ENCODE data around the gene RFNG. TPM values are rescaled to one million over a fixed set of nuclear protein-coding genes. Genes with fewer than 3 reads are reported as not detected.

The RFNG gene
- total and polyA plus RNA-seq, 2 of the 13 experiments (the other 11 are each of a cell fraction or from before 2014, with no cell fraction given): 61.4 to 64.0 TPM

- TF ChIP-seq SP5 (CRISPR knock-in tag; IDR thresholded peaks at IDR 0.05; ENCODE audit: borderline replicate concordance, low read depth): peak; percentile 37; the same call in 1 of the 2 replicates
- TF ChIP-seq ZNF383 (CRISPR knock-in tag; IDR thresholded peaks at IDR 0.05; ENCODE audit: borderline replicate concordance): no peak
- peak; percentile 91 for TF ChIP-seq ZNF563 (CRISPR knock-in tag; IDR thresholded peaks at IDR 0.05)
- TF ChIP-seq, protein P1, sequence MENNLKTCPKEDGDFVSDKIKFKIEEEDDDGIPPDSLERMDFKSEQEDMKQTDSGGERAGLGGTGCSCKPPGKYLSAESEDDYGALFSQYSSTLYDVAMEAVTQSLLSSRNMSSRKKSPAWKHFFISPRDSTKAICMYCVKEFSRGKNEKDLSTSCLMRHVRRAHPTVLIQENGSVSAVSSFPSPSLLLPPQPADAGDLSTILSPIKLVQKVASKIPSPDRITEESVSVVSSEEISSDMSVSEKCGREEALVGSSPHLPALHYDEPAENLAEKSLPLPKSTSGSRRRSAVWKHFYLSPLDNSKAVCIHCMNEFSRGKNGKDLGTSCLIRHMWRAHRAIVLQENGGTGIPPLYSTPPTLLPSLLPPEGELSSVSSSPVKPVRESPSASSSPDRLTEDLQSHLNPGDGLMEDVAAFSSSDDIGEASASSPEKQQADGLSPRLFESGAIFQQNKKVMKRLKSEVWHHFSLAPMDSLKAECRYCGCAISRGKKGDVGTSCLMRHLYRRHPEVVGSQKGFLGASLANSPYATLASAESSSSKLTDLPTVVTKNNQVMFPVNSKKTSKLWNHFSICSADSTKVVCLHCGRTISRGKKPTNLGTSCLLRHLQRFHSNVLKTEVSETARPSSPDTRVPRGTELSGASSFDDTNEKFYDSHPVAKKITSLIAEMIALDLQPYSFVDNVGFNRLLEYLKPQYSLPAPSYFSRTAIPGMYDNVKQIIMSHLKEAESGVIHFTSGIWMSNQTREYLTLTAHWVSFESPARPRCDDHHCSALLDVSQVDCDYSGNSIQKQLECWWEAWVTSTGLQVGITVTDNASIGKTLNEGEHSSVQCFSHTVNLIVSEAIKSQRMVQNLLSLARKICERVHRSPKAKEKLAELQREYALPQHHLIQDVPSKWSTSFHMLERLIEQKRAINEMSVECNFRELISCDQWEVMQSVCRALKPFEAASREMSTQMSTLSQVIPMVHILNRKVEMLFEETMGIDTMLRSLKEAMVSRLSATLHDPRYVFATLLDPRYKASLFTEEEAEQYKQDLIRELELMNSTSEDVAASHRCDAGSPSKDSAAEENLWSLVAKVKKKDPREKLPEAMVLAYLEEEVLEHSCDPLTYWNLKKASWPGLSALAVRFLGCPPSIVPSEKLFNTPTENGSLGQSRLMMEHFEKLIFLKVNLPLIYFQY (CRISPR knock-in tag; IDR thresholded peaks at IDR 0.05; ENCODE audit: borderline replicate concordance): peak; percentile 10; the same call in 1 of the 2 replicates
- TF ChIP-seq YEATS2 (CRISPR knock-in tag; IDR thresholded peaks at IDR 0.05; ENCODE audit: borderline replicate concordance): 0 out of 2 replicates have a peak, but pooled peaks have one; percentile 17
- peak; percentile 64 for TF ChIP-seq POGK (CRISPR knock-in tag; conservative IDR thresholded peaks at IDR 0.05)
- peak; percentile 55; the same call in 1 of the 2 replicates for TF ChIP-seq KDM4B (CRISPR knock-in tag; IDR thresholded peaks at IDR 0.05)
- TF ChIP-seq PAX8 (CRISPR knock-in tag; IDR thresholded peaks at IDR 0.05; ENCODE audit: borderline replicate concordance): peak; percentile 86; the same call in 1 of the 2 replicates
- no peak for TF ChIP-seq FOSL1 (CRISPR knock-in tag; IDR thresholded peaks at IDR 0.05; ENCODE audit: borderline replicate concordance)
- TF ChIP-seq GPN1 (CRISPR knock-in tag; IDR thresholded peaks at IDR 0.05; ENCODE audit: borderline replicate concordance): no peak
- peak; percentile 92 for TF ChIP-seq MXD3 (CRISPR knock-in tag; IDR thresholded peaks at IDR 0.05)
- no peak for TF ChIP-seq ZNF234 (CRISPR knock-in tag; conservative IDR thresholded peaks at IDR 0.05)
- peak; percentile 64 for TF ChIP-seq SPEN (CRISPR knock-in tag; IDR thresholded peaks at IDR 0.05; ENCODE audit: low read depth)
- TF ChIP-seq JUNB (CRISPR knock-in tag; IDR thresholded peaks at IDR 0.05; ENCODE audit: borderline replicate concordance): no peak
- TF ChIP-seq POLR2AphosphoS2 (IDR thresholded peaks at IDR 0.05; ENCODE audit: low read depth, low read length): no peak
- 0 out of 2 replicates have a peak, but pooled peaks have one; percentile 18 for TF ChIP-seq PAWR (CRISPR knock-in tag; IDR thresholded peaks at IDR 0.05; ENCODE audit: borderline replicate concordance)
- no peak for TF ChIP-seq SRSF9 (IDR thresholded peaks at IDR 0.05; ENCODE audit: borderline replicate concordance, insufficient read depth, low read depth, low read length, poor library complexity, severe bottlenecking)
- TF ChIP-seq MAF1 (CRISPR knock-in tag; IDR thresholded peaks at IDR 0.05; ENCODE audit: borderline replicate concordance): no peak; the same call in 1 of the 2 replicates
- TF ChIP-seq RAD21 (CRISPR knock-in tag; IDR thresholded peaks at IDR 0.05): peak; percentile 10
- TF ChIP-seq MXI1 (IDR thresholded peaks at IDR 0.05; ENCODE audit: borderline replicate concordance, low read depth, low read length): peak; percentile 95; the same call in 1 of the 3 replicates
- TF ChIP-seq SUZ12 (IDR thresholded peaks at IDR 0.05; ENCODE audit: low read depth, low read length): no peak
- TF ChIP-seq ZBTB7A (CRISPR knock-in tag; IDR thresholded peaks at IDR 0.05): no peak
- TF ChIP-seq ZNF652 (CRISPR knock-in tag; IDR thresholded peaks at IDR 0.05; ENCODE audit: borderline replicate concordance, low read depth): no peak
- no peak for TF ChIP-seq GTF2F1 (IDR thresholded peaks at IDR 0.05; ENCODE audit: low read length)
- no peak; the same call in none of the 2 replicates for TF ChIP-seq FOXO1 (CRISPR knock-in tag; IDR thresholded peaks at IDR 0.05)
Observed at GRCh38 chr17:82098169-82098938, 46.7 kb upstream of the RFNG start, which contains the start of gene FASN (continued).
